Activated CD8-positive, alpha-beta T cell treated with anti-CD3 and anti-CD28 coated beads for 36 hours (primary cell): ENCODE measurements around the gene MARVELD3. TPM values are rescaled to one million over a fixed set of nuclear protein-coding genes. Genes with fewer than 3 reads are reported as not detected.

Experiments used
- ATAC-seq: fragments of 200-7000 bp; cut with Tn5 transposase; one replicate; pipeline ENCODE4 v1.10.0; 2021; ENCODE audit warnings: mild to moderate bottlenecking, moderate library complexity
- CTCF ChIA-PET: fragments of 350-600 bp; sonication (Branson Sonifier 250); formaldehyde crosslinking; loops from one replicate; lab custom pipeline; 2021; ENCODE audit warnings: antibody characterized with exemption; lab: Charles Lee
- POLR2A ChIA-PET: fragments of 350-600 bp; sonication (Branson Sonifier 250); formaldehyde crosslinking; loops from one replicate; lab custom pipeline; 2021; ENCODE audit warnings: antibody characterized with exemption; lab: Charles Lee
- DNase-seq: peaks from one replicate; pipeline ENCODE4 v3.0.0-alpha.2; 2020
- H3K27ac Mint-ChIP-seq: one replicate; pipeline ENCODE4 v1.8.0; 2021; ENCODE audit warnings: mild to moderate bottlenecking, mixed read lengths
- H3K27me3 Mint-ChIP-seq: one replicate; pipeline ENCODE4 v1.8.0; 2021; ENCODE audit warnings: mixed read lengths
- H3K36me3 Mint-ChIP-seq: one replicate; pipeline ENCODE4 v1.8.0; 2021; ENCODE audit warnings: low read depth, mixed read lengths
- H3K4me1 Mint-ChIP-seq: one replicate; pipeline ENCODE4 v1.8.0; 2021; ENCODE audit warnings: low read depth, mixed read lengths
- H3K4me3 Mint-ChIP-seq: one replicate; pipeline ENCODE4 v1.8.0; 2021; ENCODE audit warnings: mild to moderate bottlenecking, moderate library complexity, mixed read lengths
- H3K9me3 Mint-ChIP-seq: one replicate; pipeline ENCODE4 v1.8.0; 2021; ENCODE audit warnings: mixed read lengths
- intact Hi-C: fragments of 100-400 bp; cut with micrococcal nuclease; formaldehyde crosslinking; loops from one replicate; pipeline ENCODE4 v1.10.0; 2022
- total RNA-seq, 2 experiments: library from RNA; stranded (reverse); gene quantifications; one replicate each; pipeline ENCODE4 v1.2.3, GENCODE V29; 2021
- TF ChIP-seq, protein P1 (sequence below): fragments of 200-600 bp; IDR thresholded peaks from one replicate; pipeline ENCODE4 v1.8.0; 2022; ENCODE audit warnings: antibody characterized with exemption, mild to moderate bottlenecking

The MARVELD3 gene
- total RNA-seq, 2 experiments from 2014 or later = not detected

DNA sequence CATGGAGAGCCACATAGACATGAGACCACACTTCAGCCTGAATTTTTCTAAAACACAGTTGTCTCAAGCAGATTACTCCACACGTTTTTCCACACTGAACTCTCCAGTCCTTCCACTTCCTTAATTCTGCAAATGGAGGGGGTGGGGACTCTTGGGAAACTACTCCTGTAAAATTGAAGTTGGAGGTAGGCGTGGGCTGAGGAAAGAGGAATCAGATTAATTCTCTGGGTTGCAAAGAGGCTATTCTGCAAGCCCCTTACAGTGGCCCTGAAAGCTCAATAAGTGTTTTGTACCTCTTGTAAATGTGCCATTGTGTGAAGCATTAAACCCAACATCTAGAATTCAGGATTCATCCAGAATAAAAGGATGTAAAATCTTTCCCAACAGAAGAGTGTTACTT is 9.6 kb downstream of the MARVELD3 start:
- ChIA-PET POLR2A (no interaction called here), CTCF (interaction anchor here (0.7 kb wide), 1 partner anchor 24 kb away, joined by 3 read pairs; no protein-coding TSS in a partner anchor)
- DNase-seq (no peak), ATAC-seq (no peak)
- H3K36me3 Mint-ChIP-seq = no peaks in the 10 kb centered on the region
- intact Hi-C loops = no loop called here
- H3K4me1 Mint-ChIP-seq = no peaks in the 10 kb centered on the region
- no peak overlapping the region for H3K4me3 Mint-ChIP-seq
- no peaks in the 10 kb centered on the region for H3K9me3 Mint-ChIP-seq
- H3K27ac Mint-ChIP-seq = no peak overlapping the region
- TF ChIP-seq, protein P1, sequence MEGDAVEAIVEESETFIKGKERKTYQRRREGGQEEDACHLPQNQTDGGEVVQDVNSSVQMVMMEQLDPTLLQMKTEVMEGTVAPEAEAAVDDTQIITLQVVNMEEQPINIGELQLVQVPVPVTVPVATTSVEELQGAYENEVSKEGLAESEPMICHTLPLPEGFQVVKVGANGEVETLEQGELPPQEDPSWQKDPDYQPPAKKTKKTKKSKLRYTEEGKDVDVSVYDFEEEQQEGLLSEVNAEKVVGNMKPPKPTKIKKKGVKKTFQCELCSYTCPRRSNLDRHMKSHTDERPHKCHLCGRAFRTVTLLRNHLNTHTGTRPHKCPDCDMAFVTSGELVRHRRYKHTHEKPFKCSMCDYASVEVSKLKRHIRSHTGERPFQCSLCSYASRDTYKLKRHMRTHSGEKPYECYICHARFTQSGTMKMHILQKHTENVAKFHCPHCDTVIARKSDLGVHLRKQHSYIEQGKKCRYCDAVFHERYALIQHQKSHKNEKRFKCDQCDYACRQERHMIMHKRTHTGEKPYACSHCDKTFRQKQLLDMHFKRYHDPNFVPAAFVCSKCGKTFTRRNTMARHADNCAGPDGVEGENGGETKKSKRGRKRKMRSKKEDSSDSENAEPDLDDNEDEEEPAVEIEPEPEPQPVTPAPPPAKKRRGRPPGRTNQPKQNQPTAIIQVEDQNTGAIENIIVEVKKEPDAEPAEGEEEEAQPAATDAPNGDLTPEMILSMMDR = no peak
- no peaks in the 10 kb centered on the region for H3K27me3 Mint-ChIP-seq

DNA sequence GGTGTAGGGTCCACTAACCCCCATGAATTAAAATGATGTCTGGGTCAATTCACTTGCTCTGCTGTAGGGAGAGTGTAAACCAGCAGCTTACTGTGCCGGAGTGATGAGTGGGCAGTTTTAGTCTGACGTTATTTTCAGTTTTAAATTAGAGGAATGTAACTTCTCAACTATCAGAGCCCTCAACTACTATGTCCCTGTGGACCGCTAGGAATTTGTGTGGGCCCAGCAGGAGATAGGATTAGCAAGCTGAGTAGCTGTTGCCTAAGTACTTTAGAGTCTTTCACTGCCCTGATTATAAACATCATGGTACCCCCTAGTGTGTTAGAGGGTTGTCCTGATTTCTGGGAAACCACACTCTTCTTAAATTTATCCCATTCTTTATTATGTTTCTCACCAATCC is 11.4 kb downstream of the MARVELD3 start:
- no peaks in the 10 kb centered on the region for H3K4me1 Mint-ChIP-seq
- no peak for ATAC-seq
- ChIA-PET CTCF (interaction anchor here (1.4 kb wide), 1 partner anchor 26 kb away, joined by 4 read pairs; no protein-coding TSS in a partner anchor), POLR2A (no interaction called here)
- H3K9me3 Mint-ChIP-seq = no peaks in the 10 kb centered on the region
- no peaks in the 10 kb centered on the region for H3K36me3 Mint-ChIP-seq
- H3K27me3 Mint-ChIP-seq = no peaks in the 10 kb centered on the region
- H3K27ac Mint-ChIP-seq = no peak overlapping the region
- intact Hi-C loops = no loop called here
- H3K4me3 Mint-ChIP-seq = no peak overlapping the region
- DNase-seq = no peak
- TF ChIP-seq, protein P1 = no peak

DNA sequence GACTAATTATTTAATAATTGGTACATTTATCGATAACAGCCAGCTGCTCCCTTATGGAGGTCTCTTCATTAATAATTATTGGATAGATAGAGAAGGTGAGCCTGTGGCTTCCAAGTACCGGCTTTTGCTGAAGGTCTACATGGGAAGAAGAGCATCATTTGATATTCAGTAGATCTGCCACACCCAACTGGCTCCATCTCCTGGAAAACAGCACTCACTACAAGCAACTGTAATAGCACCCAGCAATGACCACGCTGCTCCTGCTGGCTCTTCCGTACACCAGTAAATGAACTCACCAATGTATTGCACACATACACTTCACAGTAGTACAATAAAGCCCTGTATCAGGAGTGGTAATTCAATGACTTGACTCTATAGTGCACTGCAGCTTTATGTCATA is 19.5 kb downstream of the MARVELD3 start:
- no peaks in the 10 kb centered on the region for H3K9me3 Mint-ChIP-seq
- peak; percentile 56 for ATAC-seq
- intact Hi-C loops = no loop called here

DNA sequence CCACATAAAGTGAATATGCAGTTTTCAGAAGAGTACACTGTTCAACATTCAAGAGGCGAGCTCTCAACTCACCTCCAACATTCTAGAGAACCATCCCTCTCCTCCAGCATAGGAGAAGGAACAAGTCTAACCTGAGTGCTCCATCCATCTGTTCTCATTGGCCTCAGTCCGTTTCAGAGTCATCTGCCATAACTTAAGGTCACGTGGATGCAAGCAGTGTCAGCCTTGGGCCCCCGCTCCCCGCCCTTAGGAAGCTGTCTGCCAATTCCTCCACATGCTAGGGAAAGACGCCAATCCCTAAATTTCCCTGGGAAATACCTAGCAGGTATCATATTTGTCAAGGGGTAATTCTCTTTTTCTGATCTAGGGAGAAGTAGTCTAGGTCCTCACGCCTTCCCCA is 21.4 kb downstream of the MARVELD3 start:
- Mint-ChIP-seq H3K36me3 (peaks cover 3% of the 10 kb centered on the region), H3K27ac (no peak overlapping the region), H3K4me1 (no peaks in the 10 kb centered on the region), H3K4me3 (no peak overlapping the region), H3K9me3 (no peaks in the 10 kb centered on the region), H3K27me3 (no peaks in the 10 kb centered on the region)
- intact Hi-C loops = no loop called here
- POLR2A ChIA-PET = no interaction called here
- ATAC-seq = no peak
- CTCF ChIA-PET = no interaction called here
- TF ChIP-seq, protein P1 = no peak
- no peak for DNase-seq

More for the DNA sequence above, 19.5 kb downstream of the MARVELD3 start:
- H3K36me3 Mint-ChIP-seq = peaks cover 3% of the 10 kb centered on the region
- no peaks in the 10 kb centered on the region for H3K27me3 Mint-ChIP-seq
- H3K27ac Mint-ChIP-seq = no peak overlapping the region
- ChIA-PET CTCF (interaction anchor here (1.8 kb wide), 1 partner anchor 34 kb away, joined by 8 read pairs; no protein-coding TSS in a partner anchor), POLR2A (interaction anchor here (1.1 kb wide), 1 partner anchor 9 kb away, joined by 3 read pairs; no protein-coding TSS in a partner anchor)
- H3K4me1 Mint-ChIP-seq = no peaks in the 10 kb centered on the region
- H3K4me3 Mint-ChIP-seq = no peak overlapping the region
- TF ChIP-seq, protein P1 = peak; percentile 38
- no peak for DNase-seq

DNA sequence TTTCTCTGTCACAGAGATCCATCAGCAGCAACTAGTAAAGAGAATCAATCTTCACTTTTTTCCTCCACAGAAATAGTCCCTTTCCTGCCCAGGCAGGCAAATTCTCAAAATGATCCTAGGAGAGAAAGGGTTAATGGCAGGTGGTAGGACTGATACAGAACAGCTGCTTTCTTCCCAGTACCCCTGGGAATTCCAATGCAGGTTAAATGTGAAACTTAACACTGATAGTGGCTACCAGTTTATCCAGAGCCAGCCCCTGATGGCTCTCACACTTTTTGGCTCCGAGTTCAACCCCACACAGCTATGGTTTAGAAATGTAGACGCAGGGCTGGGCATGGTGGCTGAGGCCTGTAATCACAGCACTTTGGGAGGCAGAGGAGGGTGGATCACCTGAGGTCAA is 22.2 kb downstream of the MARVELD3 start:
- Mint-ChIP-seq H3K9me3 (no peaks in the 10 kb centered on the region), H3K36me3 (peaks cover 3% of the 10 kb centered on the region), H3K27me3 (no peaks in the 10 kb centered on the region), H3K4me3 (no peak overlapping the region), H3K4me1 (no peaks in the 10 kb centered on the region), H3K27ac (no peak overlapping the region)
- ChIA-PET CTCF (no interaction called here), POLR2A (no interaction called here)
- DNase-seq (no peak), ATAC-seq (no peak)
- intact Hi-C loops = no loop called here
- TF ChIP-seq, protein P1 = no peak
